Mesothelial cell of epicardium (in vitro differentiated cells): ENCODE data around the gene STMND1. TPM values are rescaled to one million over a fixed set of nuclear protein-coding genes. Genes with fewer than 3 reads are reported as not detected.

Experiments used
- DNase-seq, 2 experiments: peaks; one replicate each; pipeline ENCODE4 v3.0.0; 2021; ENCODE audit warnings: low spot score in 2 of 2; ENCODE audit not compliant: unreplicated experiment in 2 of 2
- H3K27ac Mint-ChIP-seq: 2 replicates; pipeline ENCODE4 v1.8.0; 2021; ENCODE audit warnings: mixed read lengths
- H3K27me3 Mint-ChIP-seq: 2 replicates; pipeline ENCODE4 v1.8.0; 2021; ENCODE audit warnings: low read depth, mixed read lengths
- H3K36me3 Mint-ChIP-seq: 2 replicates; pipeline ENCODE4 v1.8.0; 2021; ENCODE audit warnings: mixed read lengths
- H3K4me1 Mint-ChIP-seq: 2 replicates; pipeline ENCODE4 v1.8.0; 2021; ENCODE audit warnings: mixed read lengths
- H3K4me3 Mint-ChIP-seq: 2 replicates; pipeline ENCODE4 v1.8.0; 2021; ENCODE audit warnings: mild to moderate bottlenecking, moderate library complexity, mixed read lengths
- H3K9me3 Mint-ChIP-seq: 2 replicates; pipeline ENCODE4 v1.8.0; 2021; ENCODE audit warnings: mixed read lengths
- total RNA-seq: library from RNA; stranded (reverse); gene quantifications from 3 replicates; pipeline ENCODE4 v1.2.1, GENCODE V29; 2021
- TF ChIP-seq, protein P1 (sequence below): fragments of 200-600 bp; sonication (generic); IDR thresholded peaks from one replicate; pipeline ENCODE4 v1.5.0; 2021; ENCODE audit warnings: antibody characterized with exemption; ENCODE audit not compliant: unreplicated experiment

Gene STMND1
- total RNA-seq, 1 donor from 2014 or later, result 0.38 TPM

DNA sequence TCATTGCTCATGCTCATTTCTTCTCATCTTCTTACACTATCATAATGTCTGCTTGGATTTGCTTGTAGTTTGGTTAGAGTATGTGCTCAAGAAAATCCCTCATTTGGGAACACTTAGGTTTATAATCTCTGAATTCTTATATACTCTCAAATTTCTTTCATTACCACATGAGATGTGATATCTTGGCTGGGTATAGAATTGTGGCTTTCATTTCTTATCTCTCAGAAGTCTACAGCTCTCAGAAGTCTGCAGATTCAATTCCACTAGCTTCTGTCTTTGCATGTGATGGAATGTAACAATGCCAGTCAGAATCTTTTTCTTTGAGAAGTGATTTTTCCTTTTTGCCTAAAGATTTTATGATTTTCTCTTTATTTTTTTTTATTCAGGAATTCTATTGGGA, 50.9 kb downstream of the STMND1 start:
- H3K27me3 Mint-ChIP-seq, result no peaks in the 10 kb centered on the region
- TF ChIP-seq, protein P1, sequence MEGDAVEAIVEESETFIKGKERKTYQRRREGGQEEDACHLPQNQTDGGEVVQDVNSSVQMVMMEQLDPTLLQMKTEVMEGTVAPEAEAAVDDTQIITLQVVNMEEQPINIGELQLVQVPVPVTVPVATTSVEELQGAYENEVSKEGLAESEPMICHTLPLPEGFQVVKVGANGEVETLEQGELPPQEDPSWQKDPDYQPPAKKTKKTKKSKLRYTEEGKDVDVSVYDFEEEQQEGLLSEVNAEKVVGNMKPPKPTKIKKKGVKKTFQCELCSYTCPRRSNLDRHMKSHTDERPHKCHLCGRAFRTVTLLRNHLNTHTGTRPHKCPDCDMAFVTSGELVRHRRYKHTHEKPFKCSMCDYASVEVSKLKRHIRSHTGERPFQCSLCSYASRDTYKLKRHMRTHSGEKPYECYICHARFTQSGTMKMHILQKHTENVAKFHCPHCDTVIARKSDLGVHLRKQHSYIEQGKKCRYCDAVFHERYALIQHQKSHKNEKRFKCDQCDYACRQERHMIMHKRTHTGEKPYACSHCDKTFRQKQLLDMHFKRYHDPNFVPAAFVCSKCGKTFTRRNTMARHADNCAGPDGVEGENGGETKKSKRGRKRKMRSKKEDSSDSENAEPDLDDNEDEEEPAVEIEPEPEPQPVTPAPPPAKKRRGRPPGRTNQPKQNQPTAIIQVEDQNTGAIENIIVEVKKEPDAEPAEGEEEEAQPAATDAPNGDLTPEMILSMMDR, result no peak
- no peak for DNase-seq
- peaks cover 21% of the 10 kb centered on the region for H3K9me3 Mint-ChIP-seq
- no peaks in the 10 kb centered on the region for H3K36me3 Mint-ChIP-seq
- no peaks in the 10 kb centered on the region for H3K4me1 Mint-ChIP-seq
- H3K27ac Mint-ChIP-seq, result no peak overlapping the region
- H3K4me3 Mint-ChIP-seq, result no peak overlapping the region

- Mint-ChIP-seq H3K27me3 (peaks cover 9% of the 10 kb centered on the region), H3K27ac (no peak overlapping the region), H3K4me1 (no peaks in the 10 kb centered on the region), H3K4me3 (no peak overlapping the region), H3K9me3 (peaks cover 17% of the 10 kb centered on the region), H3K36me3 (no peaks in the 10 kb centered on the region)
- peak; percentile 43 to 72 for DNase-seq
- TF ChIP-seq, protein P1, result peak; percentile 90
Measured at GRCh38 chr6:17156112-17156921, 54.5 kb downstream of the STMND1 start.

DNA sequence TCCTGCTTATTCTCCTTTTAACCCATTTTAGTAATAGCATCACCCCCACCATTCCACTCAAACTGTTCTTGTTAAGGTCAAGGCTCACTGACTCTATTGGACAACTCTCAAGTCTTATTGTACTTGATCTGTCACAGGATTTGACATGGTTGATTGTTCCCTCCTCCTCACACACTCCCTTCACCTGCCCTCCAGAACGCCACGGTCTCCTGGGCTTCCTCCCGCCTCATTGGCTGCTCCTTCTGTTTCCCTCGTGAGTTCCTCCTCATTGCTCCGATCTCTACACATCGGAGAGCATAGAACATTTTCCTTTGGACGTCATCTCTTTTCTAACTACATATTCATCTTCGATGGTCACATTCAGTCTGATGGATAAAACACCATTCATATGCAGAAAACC, 55.1 kb downstream of the STMND1 start:
- no peaks in the 10 kb centered on the region for H3K36me3 Mint-ChIP-seq
- TF ChIP-seq, protein P1, result no peak

DNA sequence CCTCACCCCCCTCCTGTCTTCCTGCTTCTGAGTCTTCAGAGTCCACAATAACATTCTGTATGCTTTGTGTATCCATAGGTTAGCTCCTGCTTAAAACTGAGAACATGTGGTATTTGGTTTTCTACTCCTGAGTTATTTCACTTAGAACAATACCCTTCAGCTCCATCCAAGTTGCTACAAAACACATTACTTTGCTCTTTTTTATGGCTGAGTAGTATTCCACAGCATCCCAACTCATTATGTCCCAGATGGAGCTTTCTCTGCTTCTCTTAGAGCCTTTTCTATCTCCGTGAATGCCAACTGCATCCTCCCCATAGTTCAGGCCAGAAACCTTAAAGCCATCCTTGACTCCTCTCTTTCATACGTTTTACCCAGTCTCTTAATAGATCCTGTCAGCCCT, 55.8 kb downstream of the STMND1 start:
- peaks cover 18% of the 10 kb centered on the region for H3K27me3 Mint-ChIP-seq
- DNase-seq, result no peak

More for the DNA sequence above, 55.1 kb downstream of the STMND1 start:
- Mint-ChIP-seq H3K27ac (no peak overlapping the region), H3K4me3 (no peak overlapping the region), H3K4me1 (no peaks in the 10 kb centered on the region), H3K27me3 (peaks cover 15% of the 10 kb centered on the region), H3K9me3 (peaks cover 15% of the 10 kb centered on the region)
- no peak for DNase-seq

DNA sequence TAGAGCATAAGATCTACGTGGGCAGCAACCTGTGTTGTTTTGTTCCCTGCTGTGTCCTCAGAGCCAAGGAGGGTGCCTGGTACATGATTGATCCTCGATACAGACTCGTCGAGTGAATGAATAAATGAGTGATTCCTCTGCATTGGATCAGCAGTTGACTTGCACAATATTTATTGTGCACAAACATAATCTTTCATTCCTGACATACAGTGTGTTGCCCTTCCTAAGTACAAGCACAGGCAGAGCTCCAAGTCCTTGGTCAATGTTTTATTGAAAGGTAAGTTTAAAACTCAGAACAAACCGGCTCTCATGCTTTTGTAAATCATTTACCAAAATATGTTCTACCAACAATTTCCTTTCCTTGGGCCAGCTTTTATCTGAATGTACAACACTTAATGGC, 57.4 kb downstream of the STMND1 start:
- H3K9me3 Mint-ChIP-seq, result peaks cover 8% of the 10 kb centered on the region
- H3K36me3 Mint-ChIP-seq, result no peaks in the 10 kb centered on the region
- no peak for DNase-seq
- H3K27ac Mint-ChIP-seq, result no peak overlapping the region
- no peak overlapping the region for H3K4me3 Mint-ChIP-seq
- H3K27me3 Mint-ChIP-seq, result peaks cover 19% of the 10 kb centered on the region
- no peaks in the 10 kb centered on the region for H3K4me1 Mint-ChIP-seq
- TF ChIP-seq, protein P1, result no peak

More for the DNA sequence above, 55.8 kb downstream of the STMND1 start:
- Mint-ChIP-seq H3K4me3 (no peak overlapping the region), H3K4me1 (no peaks in the 10 kb centered on the region), H3K36me3 (no peaks in the 10 kb centered on the region), H3K27ac (no peak overlapping the region), H3K9me3 (peaks cover 9% of the 10 kb centered on the region)
- TF ChIP-seq, protein P1, result no peak
